ENCODE measurements around the gene PRRX1.

Gene PRRX1

GRCh38 chr1:170691258-170691657 lies 27.3 kb downstream of the PRRX1 start:
- DNase-seq (ENCODE audit: low spot score), result no peak

- no peak for DNase-seq (ENCODE audit: low spot score)
These were observed 29.1 kb downstream of the PRRX1 start for GRCh38 chr1:170692866-170693575.

GRCh38 chr1:170694172-170694926 lies 30.4 kb downstream of the PRRX1 start:
- no peak for DNase-seq (ENCODE audit: low spot score)

- DNase-seq (ENCODE audit: low spot score), result no peak
These were observed 32.1 kb downstream of the PRRX1 start for GRCh38 chr1:170695955-170696590.

GRCh38 chr1:170696591-170697290 lies 32.8 kb downstream of the PRRX1 start:
- no peak for DNase-seq (ENCODE audit: low spot score)

- no peak for DNase-seq (ENCODE audit: low spot score)
These were observed 33.4 kb downstream of the PRRX1 start for GRCh38 chr1:170697316-170697715.

- DNase-seq (ENCODE audit: low spot score), result no peak
These were observed 34.7 kb downstream of the PRRX1 start for GRCh38 chr1:170698301-170699275.

GRCh38 chr1:170699696-170700095 lies 35.8 kb downstream of the PRRX1 start:
- DNase-seq (ENCODE audit: low spot score), result no peak

GRCh38 chr1:170700842-170701615 lies 37.1 kb downstream of the PRRX1 start:
- DNase-seq (ENCODE audit: low spot score), result no peak

- DNase-seq (ENCODE audit: low spot score), result no peak
These were observed 38.0 kb downstream of the PRRX1 start for GRCh38 chr1:170701962-170702361.

- no peak for DNase-seq (ENCODE audit: low spot score)
These were observed 39.7 kb downstream of the PRRX1 start for GRCh38 chr1:170703591-170703990.

- no peak for DNase-seq (ENCODE audit: low spot score)
These were observed 40.3 kb downstream of the PRRX1 start for GRCh38 chr1:170704256-170704655.

GRCh38 chr1:170705981-170706380 lies 42.0 kb downstream of the PRRX1 start:
- no peak for DNase-seq (ENCODE audit: low spot score)

GRCh38 chr1:170707117-170707516 lies 43.2 kb downstream of the PRRX1 start:
- no peak for DNase-seq (ENCODE audit: low spot score)

GRCh38 chr1:170707959-170708655 lies 44.2 kb downstream of the PRRX1 start:
- DNase-seq (ENCODE audit: low spot score), result no peak

GRCh38 chr1:170711682-170712081 lies 47.8 kb downstream of the PRRX1 start:
- no peak for DNase-seq (ENCODE audit: low spot score)

GRCh38 chr1:170714163-170714562 lies 50.2 kb downstream of the PRRX1 start:
- DNase-seq (ENCODE audit: low spot score), result no peak

GRCh38 chr1:170714938-170715337 lies 51.0 kb downstream of the PRRX1 start:
- DNase-seq (ENCODE audit: low spot score), result no peak

GRCh38 chr1:170716835-170717429 lies 53.0 kb downstream of the PRRX1 start:
- no peak for DNase-seq (ENCODE audit: low spot score)
